IPS DF 6.9 (cell line): ENCODE results near the gene CEP120.
"Not testable (repeated sequence)": the region's sequence is repeated elsewhere in the genome, so short reads cannot be mapped to it uniquely, and the experiment has no call there.

Source experiments
- DNase-seq: peaks from one replicate; pipeline ENCODE4 v3.0.0-alpha.2; 2013; ENCODE audit warnings: low read depth, low spot score
- H3K27ac ChIP-seq: one replicate; pipeline ENCODE4 v1.5.1; 2013; ENCODE audit warnings: low read length, control low read depth
- H3K27me3 ChIP-seq: 2 replicates; pipeline ENCODE4 v1.6.1; 2013; ENCODE audit warnings: mild to moderate bottlenecking, low read length; ENCODE audit not compliant: control insufficient read depth, insufficient read depth
- H3K36me3 ChIP-seq: 2 replicates; pipeline ENCODE4 v1.6.1; 2013; ENCODE audit warnings: low read length; ENCODE audit not compliant: control insufficient read depth, insufficient read depth
- H3K4me1 ChIP-seq: 2 replicates; pipeline ENCODE4 v1.6.1; 2013; ENCODE audit warnings: low read length; ENCODE audit not compliant: control insufficient read depth, insufficient read depth
- H3K4me3 ChIP-seq: 2 replicates; pipeline ENCODE4 v1.5.1; 2013; ENCODE audit warnings: mild to moderate bottlenecking, low read length
- H3K9me3 ChIP-seq: 2 replicates; pipeline ENCODE4 v1.6.1; 2013; ENCODE audit warnings: low read length, inconsistent platforms; ENCODE audit not compliant: control insufficient read depth, insufficient read depth
- WGBS: extraction: QIAGEN DNeasy Blood & Tissue Kit; methylation state at CpG from one replicate; pipeline ENCODE4 v1.1.7; 2013; ENCODE audit warnings: mixed read lengths, missing lambda C conversion rate; ENCODE audit not compliant: insufficient read length, insufficient coverage; 5-methylcytosine and 5-hydroxymethylcytosine counted together

Gene CEP120

GRCh38 chr5:123439709-123440108 is 16.5 kb upstream of the CEP120 start:
- no peak overlapping the region for H3K4me3 ChIP-seq
- no peak overlapping the region for H3K27ac ChIP-seq
- no peaks in the 10 kb centered on the region for H3K36me3 ChIP-seq
- H3K9me3 ChIP-seq = no peaks in the 10 kb centered on the region
- WGBS = no CpG with 5 or more reads among the region's 5 CpGs
- no peak for DNase-seq
- H3K27me3 ChIP-seq = no peaks in the 10 kb centered on the region
- H3K4me1 ChIP-seq = no peaks in the 10 kb centered on the region

- Histone ChIP-seq H3K4me1 (no peaks in the 10 kb centered on the region), H3K36me3 (no peaks in the 10 kb centered on the region), H3K9me3 (no peaks in the 10 kb centered on the region), H3K27ac (no peak overlapping the region), H3K4me3 (no peak overlapping the region), H3K27me3 (no peaks in the 10 kb centered on the region)
- DNase-seq = no peak
- WGBS = no CpG with 5 or more reads among the region's 5 CpGs
Observed at GRCh38 chr5:123438902-123439301, 15.7 kb upstream of the CEP120 start.

- H3K4me1 ChIP-seq = no peaks in the 10 kb centered on the region
- H3K27me3 ChIP-seq = no peaks in the 10 kb centered on the region
- H3K36me3 ChIP-seq = no peaks in the 10 kb centered on the region
- H3K27ac ChIP-seq = no peak overlapping the region
- no peak overlapping the region for H3K4me3 ChIP-seq
- WGBS = no CpG with 5 or more reads among the region's 2 CpGs
- DNase-seq = no peak
- H3K9me3 ChIP-seq = no peaks in the 10 kb centered on the region
Observed at GRCh38 chr5:123438244-123438643, 15.0 kb upstream of the CEP120 start.

- H3K27ac ChIP-seq = no peak overlapping the region
- H3K27me3 ChIP-seq = no peaks in the 10 kb centered on the region
- no peaks in the 10 kb centered on the region for H3K36me3 ChIP-seq
- WGBS = no CpG with 5 or more reads among the region's 1 CpG
- no peak overlapping the region for H3K4me3 ChIP-seq
- H3K9me3 ChIP-seq = no peaks in the 10 kb centered on the region
- no peaks in the 10 kb centered on the region for H3K4me1 ChIP-seq
- DNase-seq = no peak
Observed at GRCh38 chr5:123436201-123436600, 13.0 kb upstream of the CEP120 start.

- Histone ChIP-seq H3K27ac (no peak overlapping the region), H3K4me3 (no peak overlapping the region), H3K27me3 (no peaks in the 10 kb centered on the region), H3K9me3 (no peaks in the 10 kb centered on the region), H3K36me3 (no peaks in the 10 kb centered on the region), H3K4me1 (no peaks in the 10 kb centered on the region)
- DNase-seq = no peak
- WGBS = no CpG with 5 or more reads among the region's 1 CpG
Observed at GRCh38 chr5:123434796-123435195, 11.6 kb upstream of the CEP120 start.

GRCh38 chr5:123433596-123433995 is 10.4 kb upstream of the CEP120 start:
- no peaks in the 10 kb centered on the region for H3K4me1 ChIP-seq
- no peaks in the 10 kb centered on the region for H3K36me3 ChIP-seq
- no peak for DNase-seq
- no peak overlapping the region for H3K4me3 ChIP-seq
- no peak overlapping the region for H3K27ac ChIP-seq
- no CpG with 5 or more reads among the region's 2 CpGs for WGBS
- H3K27me3 ChIP-seq = no peaks in the 10 kb centered on the region
- no peaks in the 10 kb centered on the region for H3K9me3 ChIP-seq

GRCh38 chr5:123430441-123430840 is 7.2 kb upstream of the CEP120 start:
- H3K4me1 ChIP-seq, H3K27ac ChIP-seq: not testable (repeated sequence)
- no CpG with 5 or more reads among the region's 32 CpGs for WGBS

GRCh38 chr5:123429993-123430392 is 6.8 kb upstream of the CEP120 start:
- no CpG with 5 or more reads among the region's 2 CpGs for WGBS
- Histone ChIP-seq H3K27me3 (no peaks in the 10 kb centered on the region), H3K36me3 (no peaks in the 10 kb centered on the region), H3K9me3 (no peaks in the 10 kb centered on the region), H3K4me3 (no peak overlapping the region), H3K4me1 (no peaks in the 10 kb centered on the region), H3K27ac (no peak overlapping the region)
- DNase-seq = no peak

More at GRCh38 chr5:123430441-123430840, 7.2 kb upstream of the CEP120 start:
- not testable (repeated sequence) for DNase-seq, H3K27me3 ChIP-seq, H3K9me3 ChIP-seq, H3K36me3 ChIP-seq, H3K4me3 ChIP-seq

GRCh38 chr5:123429221-123429954 is 6.2 kb upstream of the CEP120 start:
- no CpG with 5 or more reads among the region's 3 CpGs for WGBS
- no peaks in the 10 kb centered on the region for H3K9me3 ChIP-seq
- no peak overlapping the region for H3K27ac ChIP-seq
- DNase-seq = no peak
- H3K4me1 ChIP-seq = no peaks in the 10 kb centered on the region
- H3K36me3 ChIP-seq = no peaks in the 10 kb centered on the region
- H3K27me3 ChIP-seq = no peaks in the 10 kb centered on the region
- no peak overlapping the region for H3K4me3 ChIP-seq

- Histone ChIP-seq H3K27me3 (no peaks in the 10 kb centered on the region), H3K4me3 (no peak overlapping the region), H3K4me1 (no peaks in the 10 kb centered on the region), H3K27ac (no peak overlapping the region), H3K9me3 (no peaks in the 10 kb centered on the region), H3K36me3 (no peaks in the 10 kb centered on the region)
- WGBS = no CpG with 5 or more reads among the region's 3 CpGs
- DNase-seq = no peak
Observed at GRCh38 chr5:123428521-123429220, 5.5 kb upstream of the CEP120 start.

GRCh38 chr5:123427281-123427680 is 4.1 kb upstream of the CEP120 start:
- WGBS = no CpG with 5 or more reads among the region's 2 CpGs
- no peaks in the 10 kb centered on the region for H3K27me3 ChIP-seq
- no peaks in the 10 kb centered on the region for H3K9me3 ChIP-seq

More at GRCh38 chr5:123427281-123427680, 4.1 kb upstream of the CEP120 start:
- Histone ChIP-seq H3K27ac (no peak overlapping the region), H3K4me3 (no peak overlapping the region), H3K4me1 (no peaks in the 10 kb centered on the region), H3K36me3 (no peaks in the 10 kb centered on the region)
- DNase-seq = no peak
